Hindlimb muscle (tissue), 1 donor: Measurements from ENCODE around the gene ERAL1. TPM values are rescaled to one million over a fixed set of nuclear protein-coding genes. Genes with fewer than 3 reads are reported as not detected.
"Not testable (repeated sequence)": the region's sequence is repeated elsewhere in the genome, so short reads cannot be mapped to it uniquely, and the experiment has no call there.

Experiments
- DNase-seq: peaks from one replicate; pipeline ENCODE4 v3.0.0-alpha.2; 2013
- polyA plus RNA-seq: library from polyadenylated mRNA; unstranded; fragments of 120-200 nt; gene quantifications from one replicate; pipeline ENCODE4 v1.2.1, GENCODE V29; 2013; ENCODE audit not compliant: insufficient read length

The ERAL1 gene
- polyA plus RNA-seq, 1 donor: 44.0 TPM

- no peak for DNase-seq
These were observed 1.5 kb upstream of the ERAL1 start for GRCh38 chr17:28853295-28853694.

- DNase-seq: no peak
These were observed 492 bp downstream of the ERAL1 start for GRCh38 chr17:28855336-28855679.

- DNase-seq: no peak
These were observed 1.3 kb downstream of the ERAL1 start for GRCh38 chr17:28856028-28856574.

- DNase-seq: no peak
These were observed 3.3 kb downstream of the ERAL1 start for GRCh38 chr17:28857905-28858800.

GRCh38 chr17:28858801-28859355 is 4.1 kb downstream of the ERAL1 start:
- DNase-seq: no peak

GRCh38 chr17:28860363-28860808 is 5.6 kb downstream of the ERAL1 start:
- no peak for DNase-seq

GRCh38 chr17:28861393-28862203 is 6.8 kb downstream of the ERAL1 start:
- DNase-seq: no peak

GRCh38 chr17:28862561-28862960 is 7.7 kb downstream of the ERAL1 start:
- DNase-seq: no peak

GRCh38 chr17:28863953-28864352 is 9.1 kb downstream of the ERAL1 start:
- no peak for DNase-seq

GRCh38 chr17:28864991-28865849 is 10.4 kb downstream of the ERAL1 start:
- no peak for DNase-seq

GRCh38 chr17:28865946-28866752 is 11.3 kb downstream of the ERAL1 start:
- no peak for DNase-seq

GRCh38 chr17:28867276-28867675 is 12.5 kb downstream of the ERAL1 start:
- DNase-seq: no peak

GRCh38 chr17:28871056-28871579 is 16.3 kb downstream of the ERAL1 start:
- no peak for DNase-seq

GRCh38 chr17:28873839-28874238 is 19.0 kb downstream of the ERAL1 start:
- DNase-seq: no peak

GRCh38 chr17:28874750-28875149 is 19.9 kb downstream of the ERAL1 start:
- DNase-seq: no peak

GRCh38 chr17:28875848-28876550 is 21.2 kb downstream of the ERAL1 start:
- DNase-seq: no peak

GRCh38 chr17:28877150-28877711 is 22.4 kb downstream of the ERAL1 start:
- DNase-seq: not testable (repeated sequence)

- DNase-seq: no peak
These were observed 23.5 kb downstream of the ERAL1 start for GRCh38 chr17:28878158-28878910.

GRCh38 chr17:28878981-28879380 is 24.2 kb downstream of the ERAL1 start:
- no peak for DNase-seq
